Ishikawa (cell line): ENCODE results near the gene MAP2K6.

Experiments used
- CREB1 ChIP-seq: IDR thresholded peaks from 2 replicates; pipeline ENCODE4 v1.6.1; 2012; ENCODE audit warnings: low read depth
- EGR1 ChIP-seq: IDR thresholded peaks from 2 replicates; pipeline ENCODE4 v1.6.1; 2012
- FOXM1 ChIP-seq: IDR thresholded peaks from 2 replicates; pipeline ENCODE4 v1.6.1; 2012; ENCODE audit warnings: low read depth, borderline replicate concordance
- RAD21 ChIP-seq: IDR thresholded peaks from 2 replicates; pipeline ENCODE4 v1.6.1; 2012; ENCODE audit warnings: low read depth
- TAF1 ChIP-seq: IDR thresholded peaks from 2 replicates; pipeline ENCODE4 v1.6.1; 2012; ENCODE audit warnings: low read depth, mild to moderate bottlenecking
- TF ChIP-seq, protein P1 (sequence below): IDR thresholded peaks from 2 replicates; pipeline ENCODE4 v1.6.1; 2012

DNA sequence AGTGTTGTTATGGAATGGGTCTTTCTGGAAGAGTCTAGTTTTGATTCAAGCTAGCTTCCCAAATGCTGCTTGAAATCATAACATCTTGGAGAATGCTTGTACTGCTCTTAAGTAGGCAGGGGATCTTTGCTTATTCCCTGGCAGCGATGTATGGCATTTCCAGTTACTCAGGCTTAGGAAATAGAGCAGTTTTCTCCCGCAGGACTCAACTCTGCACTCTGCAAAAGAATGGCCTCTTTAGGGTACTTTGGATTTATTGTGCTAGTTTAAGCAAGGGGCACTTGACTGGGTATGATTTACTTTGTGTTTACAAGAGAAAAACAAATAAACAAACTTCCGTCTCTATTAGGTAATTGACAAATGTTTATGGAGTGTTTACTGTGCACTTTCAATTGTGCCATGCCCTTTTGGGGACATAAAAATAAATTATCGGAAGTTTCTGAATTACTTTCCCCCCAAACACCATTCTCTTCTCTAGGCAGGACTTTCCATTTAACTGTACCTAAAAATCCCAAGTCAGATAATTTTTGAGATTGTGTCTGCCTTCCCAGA is 164.0 kb downstream of the MAP2K6 start:
- TF ChIP-seq TAF1 (no peak), CREB1 (no peak), EGR1 (no peak), RAD21 (no peak), FOXM1 (no peak)
- TF ChIP-seq, protein P1, sequence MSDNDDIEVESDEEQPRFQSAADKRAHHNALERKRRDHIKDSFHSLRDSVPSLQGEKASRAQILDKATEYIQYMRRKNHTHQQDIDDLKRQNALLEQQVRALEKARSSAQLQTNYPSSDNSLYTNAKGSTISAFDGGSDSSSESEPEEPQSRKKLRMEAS = no peak
